SK-N-SH treated with all-trans-retinoic acid at 6 μM for 48 hours (cell line): ENCODE measurements around the gene YIPF4.
"Not testable (repeated sequence)": the region's sequence is repeated elsewhere in the genome, so short reads cannot be mapped to it uniquely, and the experiment has no call there.

Experiments used
- RARB ChIP-seq: fragments of 250-450 bp; sonication (Bioruptor Pico); IDR thresholded peaks from 2 replicates; pipeline ENCODE4 v1.8.0; 2021; ENCODE audit warnings: mild to moderate bottlenecking, moderate library complexity
- SNAI2 ChIP-seq: fragments of 250-450 bp; sonication (Bioruptor Pico); IDR thresholded peaks from 2 replicates; pipeline ENCODE4 v1.5.0; 2020; ENCODE audit warnings: mild to moderate bottlenecking, moderate library complexity
- ZFP30 ChIP-seq: fragments of 450-650 bp; formaldehyde crosslinking; IDR thresholded peaks from 2 replicates; pipeline ENCODE4 v1.5.0; 2022; ENCODE audit warnings: mild to moderate bottlenecking, moderate library complexity

- not testable (repeated sequence) for TF ChIP-seq ZFP30; SNAI2 (CRISPR knock-in tag); RARB (CRISPR knock-in tag)
Observed at GRCh38 chr2:32350797-32351196, 73.1 kb downstream of the YIPF4 start.
